BLaER1 treated with 17β-estradiol and CSF1 and Interleukin-3, amounts not matched to agents 10 nM and 100 nM (cell line): ENCODE results near the gene KRTAP10-2.
"Not testable (repeated sequence)": the region's sequence is repeated elsewhere in the genome, so short reads cannot be mapped to it uniquely, and the experiment has no call there.

Experiments
- H3K27ac ChIP-seq, 11 experiments: shearing (Covaris generic); formaldehyde crosslinking; 2 replicates each; pipeline ENCODE4 v1.8.1; 2022
- H3K27me3 ChIP-seq, 11 experiments: shearing (Covaris generic); formaldehyde crosslinking; 2 replicates each; pipeline ENCODE4 v1.8.1; 2022
- H3K36me3 ChIP-seq, 11 experiments: shearing (Covaris generic); formaldehyde crosslinking; 2 replicates each; pipeline ENCODE4 v1.8.1; 2022
- H3K4me1 ChIP-seq, 10 experiments: shearing (Covaris generic); formaldehyde crosslinking; 2 replicates each; pipeline ENCODE4 v1.8.1; 2022
- H3K4me2 ChIP-seq, 11 experiments: shearing (Covaris generic); formaldehyde crosslinking; 2 replicates each; pipeline ENCODE4 v1.8.1; 2022
- H3K4me3 ChIP-seq, 10 experiments: shearing (Covaris generic); formaldehyde crosslinking; 2 replicates each; pipeline ENCODE4 v1.8.1; 2022
- H3K9ac ChIP-seq, 11 experiments: shearing (Covaris generic); formaldehyde crosslinking; 2 replicates each; pipeline ENCODE4 v1.8.1; 2022
- H3K9me3 ChIP-seq, 11 experiments: shearing (Covaris generic); formaldehyde crosslinking; replicated peaks in 1 of 11; 2 replicates each; pipeline ENCODE4 v1.8.1; 2022
- H4K20me1 ChIP-seq, 11 experiments: shearing (Covaris generic); formaldehyde crosslinking; 2 replicates each; pipeline ENCODE4 v1.8.1; 2022
- Cebpa-rat ChIP-seq, 11 experiments: shearing (Covaris generic); IDR thresholded peaks; 2 replicates each; pipeline ENCODE4 v1.8.1; 2022

KRTAP10-2 gene

DNA sequence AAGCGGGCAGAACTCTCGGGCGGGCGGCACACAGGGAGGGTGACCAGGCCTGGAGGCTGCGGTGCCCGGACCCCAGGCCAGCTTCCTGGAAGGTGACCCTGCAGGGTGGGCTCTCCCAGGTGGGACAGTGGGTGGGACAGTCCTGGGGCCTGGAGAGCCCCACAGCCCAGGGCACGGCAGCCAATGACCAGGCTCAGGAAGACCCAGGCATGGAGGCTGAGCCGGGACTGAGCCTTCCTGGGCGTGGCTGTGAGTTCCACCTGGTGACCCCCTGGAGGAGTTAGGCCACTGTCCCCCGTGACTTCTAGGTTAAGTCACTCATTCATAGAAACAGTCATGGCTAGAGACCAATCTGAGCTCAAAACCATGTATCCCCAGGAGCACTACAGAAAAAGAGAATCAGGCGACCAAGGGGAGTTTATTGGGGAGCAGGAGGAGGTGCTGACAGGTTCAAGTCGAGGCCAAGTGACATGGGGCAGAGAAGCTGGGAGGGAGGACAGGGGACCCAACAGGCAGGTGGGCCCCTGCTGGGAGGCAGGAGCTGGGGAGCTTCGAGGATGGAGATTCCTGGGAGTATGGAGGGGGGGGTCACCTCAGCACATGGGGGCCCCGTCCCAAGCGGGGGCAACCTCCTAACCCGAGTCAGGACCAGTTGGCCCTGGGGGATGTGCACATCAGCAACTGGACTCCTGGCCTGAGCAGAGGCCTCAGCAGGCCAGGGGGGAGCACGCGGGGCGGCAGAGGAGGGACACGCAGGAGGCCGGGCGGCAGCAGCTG is 27.9 kb upstream of the KRTAP10-2 start:
- Histone ChIP-seq H3K9ac (no peak overlapping the region), H3K27ac (no peak overlapping the region), H3K9me3 (peaks cover 60 to 69% (median 67%) of the 10 kb centered on the region in 11 experiments), H3K27me3 (no peaks in the 10 kb centered on the region), H3K36me3 (0 out of 22 replicates have a peak, but pooled peaks cover 0 to 5% (median 0%) of the 10 kb centered on the region in 11 experiments), H4K20me1 (no peaks in the 10 kb centered on the region), H3K4me1 (peaks cover 0 to 12% (median 2%) of the 10 kb centered on the region in 10 experiments; a peak in 7 of 20 replicates), H3K4me3 (no peak overlapping the region), H3K4me2 (no peak overlapping the region)
- TF ChIP-seq Cebpa-rat (IDR thresholded peaks at IDR 0.05), result no peak

DNA sequence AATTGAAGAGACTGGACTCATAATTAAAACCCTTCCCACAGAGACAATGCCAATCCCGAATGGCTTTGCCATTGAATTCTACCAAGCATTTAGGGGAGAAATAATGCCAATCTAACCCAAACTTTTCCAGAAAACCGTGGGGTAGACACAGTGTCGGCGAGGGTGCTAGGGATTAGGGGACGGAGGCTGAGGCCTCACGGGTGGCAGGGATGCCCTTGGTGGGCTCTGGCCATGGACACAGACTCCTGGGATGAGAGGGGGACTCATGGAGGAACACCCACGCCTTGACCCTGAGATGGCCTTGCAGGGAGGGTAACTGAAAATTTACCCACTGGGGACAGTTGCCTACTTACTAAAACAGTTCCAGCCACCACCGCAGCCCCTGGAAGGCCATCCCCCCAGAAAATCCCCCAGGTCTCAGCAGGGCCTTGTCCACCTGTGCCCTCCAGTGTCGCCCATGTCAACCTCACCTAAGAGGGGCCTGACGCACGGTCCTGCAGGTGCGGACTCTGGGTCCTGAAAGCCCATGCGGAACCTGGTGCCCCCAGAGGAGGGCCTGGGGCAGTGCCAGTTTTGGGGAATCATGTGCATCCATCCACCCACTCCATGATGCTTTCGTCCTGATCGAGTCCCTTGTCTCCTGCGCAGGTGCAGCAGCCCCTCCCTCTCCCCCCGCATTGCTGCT is 27.2 kb upstream of the KRTAP10-2 start:
- Histone ChIP-seq H4K20me1 (no peaks in the 10 kb centered on the region), H3K27me3 (no peaks in the 10 kb centered on the region), H3K4me2 (no peak overlapping the region), H3K36me3 (0 out of 22 replicates have a peak, but pooled peaks cover 0 to 5% (median 0%) of the 10 kb centered on the region in 11 experiments), H3K4me3 (no peak overlapping the region), H3K27ac (no peak overlapping the region), H3K9ac (no peak overlapping the region), H3K9me3 (peaks cover 60 to 69% (median 67%) of the 10 kb centered on the region in 11 experiments), H3K4me1 (peaks cover 0 to 12% (median 2%) of the 10 kb centered on the region in 10 experiments; a peak in 7 of 20 replicates)
- no peak for TF ChIP-seq Cebpa-rat (IDR thresholded peaks at IDR 0.05)

DNA sequence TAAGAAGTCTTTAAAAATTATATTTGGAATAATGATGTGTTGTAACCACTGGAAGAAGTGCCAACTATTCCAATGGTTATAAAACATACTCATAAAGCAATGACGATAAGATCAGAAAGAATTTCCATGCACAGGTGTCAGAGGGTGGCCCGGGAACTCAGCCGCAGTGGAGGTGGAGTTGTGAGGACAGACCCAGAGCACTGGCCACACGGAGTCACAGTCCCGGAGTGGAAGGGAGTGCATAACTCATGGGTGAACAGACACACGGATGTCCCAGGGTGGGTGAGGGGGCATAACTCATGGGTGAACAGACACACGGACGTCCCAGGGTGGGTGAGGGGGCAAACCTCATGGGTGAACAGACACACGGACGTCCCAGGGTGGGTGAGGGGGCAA is 24.7 kb upstream of the KRTAP10-2 start:
- H3K27ac ChIP-seq, result no peak overlapping the region
- H3K9ac ChIP-seq, result no peak overlapping the region
- H3K36me3 ChIP-seq, result 0 out of 22 replicates have a peak, but pooled peaks cover 0 to 5% (median 0%) of the 10 kb centered on the region in 11 experiments
- H3K27me3 ChIP-seq, result no peaks in the 10 kb centered on the region
- no peak overlapping the region for H3K4me2 ChIP-seq
- H3K4me3 ChIP-seq, result no peak overlapping the region
- no peaks in the 10 kb centered on the region for H3K4me1 ChIP-seq
- no peaks in the 10 kb centered on the region for H4K20me1 ChIP-seq
- H3K9me3 ChIP-seq, result peaks cover 55 to 65% (median 59%) of the 10 kb centered on the region in 11 experiments
- no peak for TF ChIP-seq Cebpa-rat (IDR thresholded peaks at IDR 0.05)

DNA sequence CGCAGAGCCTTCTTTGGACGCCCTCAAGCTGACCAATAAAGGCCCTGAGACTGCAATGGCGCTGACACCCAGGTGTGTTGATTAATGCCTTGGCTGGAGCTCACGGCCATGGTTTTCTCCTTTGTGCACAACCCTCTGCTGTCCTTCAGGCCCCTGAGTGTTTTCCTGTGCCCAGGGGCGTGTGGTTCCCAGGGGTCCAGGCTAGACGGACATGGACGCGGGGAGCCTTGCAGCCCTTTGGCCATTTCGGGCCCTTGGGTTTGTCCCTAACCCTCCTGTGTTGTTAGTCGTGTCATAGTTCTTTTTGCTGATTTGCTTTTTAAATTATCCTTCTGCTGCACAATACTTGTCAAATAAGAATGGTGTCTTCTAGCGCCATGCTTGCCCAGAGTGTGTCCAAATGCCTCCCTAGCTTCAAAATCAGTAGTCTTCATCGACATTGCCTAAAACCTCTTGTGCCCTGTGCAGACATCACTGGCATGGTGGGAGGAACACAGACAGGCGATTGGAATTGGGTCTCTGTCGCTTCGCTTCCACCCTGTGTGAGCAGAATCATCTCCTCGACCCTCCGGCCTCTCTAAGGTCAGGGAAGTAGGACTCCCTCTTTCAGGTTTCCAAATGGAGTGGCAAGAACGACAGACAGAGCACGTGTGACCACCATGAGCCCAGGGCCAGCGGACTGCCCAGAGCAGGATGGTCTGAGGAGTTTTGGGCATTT is 24.2 kb upstream of the KRTAP10-2 start:
- Histone ChIP-seq H3K4me3 (no peak overlapping the region), H3K9me3 (peaks cover 54 to 65% (median 58%) of the 10 kb centered on the region in 11 experiments), H3K27me3 (no peaks in the 10 kb centered on the region), H4K20me1 (no peaks in the 10 kb centered on the region), H3K27ac (no peak overlapping the region), H3K4me1 (no peaks in the 10 kb centered on the region), H3K9ac (no peak overlapping the region), H3K4me2 (no peak overlapping the region), H3K36me3 (0 out of 22 replicates have a peak, but pooled peaks cover 0 to 5% (median 0%) of the 10 kb centered on the region in 11 experiments)
- no peak for TF ChIP-seq Cebpa-rat (IDR thresholded peaks at IDR 0.05)

DNA sequence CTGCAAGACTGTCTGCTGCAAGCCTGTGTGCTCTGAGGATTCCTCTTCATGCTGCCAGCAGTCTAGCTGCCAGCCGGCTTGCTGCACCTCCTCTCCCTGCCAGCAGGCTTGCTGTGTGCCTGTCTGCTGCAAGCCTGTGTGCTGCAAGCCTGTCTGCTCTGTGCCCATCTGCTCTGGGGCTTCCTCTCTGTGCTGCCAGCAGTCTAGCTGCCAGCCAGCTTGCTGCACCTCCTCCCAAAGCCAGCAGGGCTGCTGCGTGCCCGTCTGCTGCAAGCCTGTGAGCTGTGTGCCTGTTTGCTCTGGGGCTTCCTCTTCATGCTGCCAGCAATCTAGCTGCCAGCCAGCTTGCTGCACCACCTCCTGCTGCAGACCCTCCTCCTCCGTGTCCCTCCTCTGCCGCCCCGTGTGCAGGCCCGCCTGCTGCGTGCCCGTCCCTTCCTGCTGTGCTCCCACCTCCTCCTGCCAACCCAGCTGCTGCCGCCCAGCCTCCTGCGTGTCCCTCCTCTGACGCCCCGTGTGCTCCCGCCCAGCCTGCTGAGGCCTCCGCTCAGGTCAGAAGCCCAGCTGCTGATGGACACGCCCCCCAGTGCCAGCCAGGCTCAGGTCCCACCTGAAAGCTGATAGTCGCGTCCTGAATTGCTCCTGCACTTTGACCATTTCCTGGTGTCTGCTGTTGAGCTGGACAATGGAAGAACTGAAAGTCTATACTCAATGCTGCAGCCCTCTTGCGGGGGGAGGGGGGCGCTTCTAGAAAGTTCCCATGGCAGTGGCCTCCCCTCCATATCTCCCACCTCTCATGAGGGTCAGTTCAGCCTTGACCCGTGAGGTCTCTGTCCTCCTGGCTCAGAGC is 23.4 kb upstream of the KRTAP10-2 start:
- Histone ChIP-seq H3K4me3 (no peak overlapping the region), H4K20me1 (no peaks in the 10 kb centered on the region), H3K27me3 (no peaks in the 10 kb centered on the region), H3K9ac (no peak overlapping the region), H3K4me2 (no peak overlapping the region), H3K36me3 (0 out of 22 replicates have a peak, but pooled peaks cover 0 to 5% (median 0%) of the 10 kb centered on the region in 11 experiments), H3K9me3 (peaks cover 47 to 60% (median 51%) of the 10 kb centered on the region in 11 experiments), H3K27ac (no peak overlapping the region), H3K4me1 (no peaks in the 10 kb centered on the region)
- TF ChIP-seq Cebpa-rat (IDR thresholded peaks at IDR 0.05), result no peak

DNA sequence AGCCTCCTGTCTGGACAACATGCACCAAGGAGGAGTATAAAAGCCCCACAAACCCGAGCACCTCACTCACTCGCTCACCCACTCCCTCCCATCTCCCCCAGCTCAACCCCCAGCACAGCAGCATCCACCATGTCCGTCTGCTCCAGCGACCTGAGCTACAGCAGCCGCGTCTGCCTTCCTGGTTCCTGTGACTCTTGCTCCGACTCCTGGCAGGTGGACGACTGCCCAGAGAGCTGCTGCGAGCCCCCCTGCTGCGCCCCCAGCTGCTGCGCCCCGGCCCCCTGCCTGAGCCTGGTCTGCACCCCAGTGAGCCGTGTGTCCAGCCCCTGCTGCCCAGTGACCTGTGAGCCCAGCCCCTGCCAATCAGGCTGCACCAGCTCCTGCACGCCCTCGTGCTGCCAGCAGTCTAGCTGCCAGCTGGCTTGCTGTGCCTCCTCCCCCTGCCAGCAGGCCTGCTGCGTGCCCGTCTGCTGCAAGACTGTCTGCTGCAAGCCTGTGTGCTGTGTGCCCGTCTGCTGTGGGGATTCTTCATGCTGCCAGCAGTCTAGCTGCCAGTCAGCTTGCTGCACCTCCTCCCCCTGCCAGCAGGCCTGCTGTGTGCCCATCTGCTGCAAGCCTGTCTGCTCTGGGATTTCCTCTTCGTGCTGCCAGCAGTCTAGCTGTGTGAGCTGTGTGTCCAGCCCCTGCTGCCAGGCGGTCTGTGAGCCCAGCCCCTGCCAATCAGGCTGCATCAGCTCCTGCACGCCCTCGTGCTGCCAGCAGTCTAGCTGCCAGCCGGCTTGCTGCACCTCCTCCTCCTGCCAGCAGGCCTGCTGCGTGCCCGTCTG is 22.5 kb upstream of the KRTAP10-2 start, which contains the start of gene KRTAP10-4:
Gene KRTAP10-4, plus strand, starts transcription at position 100 of the 827 bp plus-strand sequence. Its CDS starts 30 bp downstream, at position 130.
- H3K9ac ChIP-seq, H3K36me3 ChIP-seq, H3K4me3 ChIP-seq, H3K27ac ChIP-seq, H3K4me2 ChIP-seq, H3K4me1 ChIP-seq, H3K27me3 ChIP-seq, H4K20me1 ChIP-seq: not testable (repeated sequence)
- H3K9me3 ChIP-seq, result peaks cover 38 to 52% (median 45%) of the 10 kb centered on the region in 11 experiments

DNA sequence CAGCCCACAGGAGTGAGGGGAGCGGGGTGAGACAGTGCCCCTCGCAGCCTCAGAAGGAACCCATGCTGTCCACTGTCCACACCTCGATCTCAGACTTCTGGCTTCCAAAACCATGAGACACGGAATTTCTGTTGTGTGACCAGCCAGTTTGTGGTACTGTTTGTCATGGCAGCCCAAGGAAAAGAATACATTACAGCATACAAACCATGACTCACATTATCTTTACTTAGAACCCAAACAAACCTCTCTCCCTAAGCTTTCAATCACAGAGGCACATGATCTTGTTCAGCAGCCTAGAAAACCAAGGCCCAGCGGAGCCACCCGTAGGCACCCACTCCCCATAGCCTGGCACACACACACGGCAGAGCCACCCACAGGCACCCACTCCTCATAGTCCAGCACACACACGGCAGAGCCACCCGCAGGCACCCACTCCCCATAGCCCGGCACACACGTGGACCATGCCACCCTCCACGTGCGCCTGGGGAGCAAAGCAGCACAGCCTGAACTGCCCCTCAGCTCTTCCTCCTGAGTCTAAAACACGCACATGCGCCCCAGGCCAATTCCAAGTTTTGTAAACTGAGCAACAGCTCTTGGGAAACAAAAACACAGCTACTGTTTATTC is 21.8 kb upstream of the KRTAP10-2 start:
- 0 out of 22 replicates have a peak, but pooled peaks cover 0 to 5% (median 0%) of the 10 kb centered on the region in 11 experiments for H3K36me3 ChIP-seq
- no peak for TF ChIP-seq Cebpa-rat (IDR thresholded peaks at IDR 0.05)
- no peak overlapping the region for H3K4me3 ChIP-seq
- no peak overlapping the region for H3K4me2 ChIP-seq
- H4K20me1 ChIP-seq, result no peaks in the 10 kb centered on the region
- no peak overlapping the region for H3K9ac ChIP-seq
- no peak overlapping the region for H3K27ac ChIP-seq
- peaks cover 0 to 5% (median 0%) of the 10 kb centered on the region in 10 experiments; a peak in 2 of 20 replicates for H3K4me1 ChIP-seq
- peaks cover 30 to 44% (median 37%) of the 10 kb centered on the region in 11 experiments for H3K9me3 ChIP-seq
- no peaks in the 10 kb centered on the region for H3K27me3 ChIP-seq
